Activated CD8-positive, alpha-beta memory T cell treated with anti-CD3 and anti-CD28 coated beads for 1 hour (primary cell): ENCODE measurements around the gene SIRPA.

Experiments
- DNase-seq, 2 donors: peaks; one replicate each; pipeline ENCODE4 v3.0.0-alpha.2; 2020; ENCODE audit warnings: low read depth in 1 of 2; ENCODE audit errors: extremely low read depth in 1 of 2

SIRPA gene

GRCh38 chr20:1885940-1886693 is 9.1 kb upstream of the SIRPA start:
- no peak for DNase-seq

GRCh38 chr20:1887321-1887720 is 7.9 kb upstream of the SIRPA start:
- no peak for DNase-seq

- DNase-seq = no peak
These were observed 7.5 kb upstream of the SIRPA start for GRCh38 chr20:1887756-1888155.

- DNase-seq = no peak
These were observed 6.3 kb upstream of the SIRPA start for GRCh38 chr20:1888796-1889463.

- no peak for DNase-seq
These were observed 4.5 kb upstream of the SIRPA start for GRCh38 chr20:1890469-1891262.

GRCh38 chr20:1891263-1892118 is 3.7 kb upstream of the SIRPA start:
- no peak for DNase-seq

GRCh38 chr20:1892119-1892385 is 3.2 kb upstream of the SIRPA start:
- DNase-seq = no peak

GRCh38 chr20:1893721-1894470 is 1.3 kb upstream of the SIRPA start:
- DNase-seq = no peak

- no peak for DNase-seq
These were observed 696 bp upstream of the SIRPA start for GRCh38 chr20:1894471-1894950.

- DNase-seq = no peak
These were observed 672 bp downstream of the SIRPA start for GRCh38 chr20:1895674-1896483.

- no peak for DNase-seq
These were observed 1.5 kb downstream of the SIRPA start for GRCh38 chr20:1896484-1897258.

- no peak for DNase-seq
These were observed 2.3 kb downstream of the SIRPA start for GRCh38 chr20:1897541-1897940.

- DNase-seq = no peak
These were observed 2.8 kb downstream of the SIRPA start for GRCh38 chr20:1897965-1898464.

- DNase-seq = no peak
These were observed 3.5 kb downstream of the SIRPA start for GRCh38 chr20:1898482-1899240.

- DNase-seq = no peak
These were observed 4.0 kb downstream of the SIRPA start for GRCh38 chr20:1899241-1899525.

GRCh38 chr20:1900321-1900801 is 5.2 kb downstream of the SIRPA start:
- DNase-seq = no peak

- no peak for DNase-seq
These were observed 6.5 kb downstream of the SIRPA start for GRCh38 chr20:1901704-1902103.

GRCh38 chr20:1902188-1902587 is 7.0 kb downstream of the SIRPA start:
- no peak for DNase-seq
